ENCODE data around the gene MICOS13.

DNA sequence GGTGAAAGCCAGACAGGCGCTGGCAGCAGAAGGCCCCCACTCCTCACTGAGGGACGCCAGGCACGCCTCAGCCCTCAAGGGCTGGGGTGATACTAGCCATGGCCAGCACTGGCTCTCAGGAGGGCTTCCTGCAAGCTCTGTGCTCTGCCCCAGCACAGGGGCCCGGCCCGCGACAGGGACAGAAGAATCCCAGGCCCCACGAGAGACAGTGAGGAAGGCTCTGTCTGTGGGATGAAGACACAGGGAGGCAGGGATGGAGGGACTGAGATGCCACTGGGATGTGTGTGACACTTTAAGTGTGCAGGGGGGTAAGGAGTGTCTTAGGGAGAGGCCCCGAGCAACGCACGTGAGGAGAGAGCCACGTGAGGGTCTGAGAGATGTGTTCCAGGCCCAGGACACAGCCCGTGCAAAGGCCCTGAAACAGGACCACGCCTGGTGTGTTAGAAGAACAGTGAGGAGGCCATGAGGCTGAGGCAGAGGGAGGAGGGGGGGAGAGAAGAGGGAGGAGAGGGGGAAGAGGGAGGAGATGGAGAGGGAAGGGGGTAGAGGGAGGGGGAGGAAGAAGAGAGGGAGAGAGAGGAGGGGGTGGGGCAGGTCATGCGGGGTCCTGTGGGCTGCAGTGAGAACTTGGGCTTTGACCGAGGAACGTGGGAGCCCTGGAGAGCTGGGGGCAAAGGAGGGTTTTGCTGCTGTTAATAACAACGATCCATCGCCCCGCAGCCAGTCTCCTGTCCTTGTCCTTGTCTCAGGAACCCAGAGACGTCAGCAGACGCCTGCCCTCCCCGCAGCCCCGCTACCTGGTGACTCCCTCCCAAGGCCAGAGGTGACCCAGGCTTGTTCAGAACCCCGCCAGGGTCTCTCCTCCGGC, 16.9 kb upstream of the MICOS13 start:
- TF ChIP-seq, protein P1, sequence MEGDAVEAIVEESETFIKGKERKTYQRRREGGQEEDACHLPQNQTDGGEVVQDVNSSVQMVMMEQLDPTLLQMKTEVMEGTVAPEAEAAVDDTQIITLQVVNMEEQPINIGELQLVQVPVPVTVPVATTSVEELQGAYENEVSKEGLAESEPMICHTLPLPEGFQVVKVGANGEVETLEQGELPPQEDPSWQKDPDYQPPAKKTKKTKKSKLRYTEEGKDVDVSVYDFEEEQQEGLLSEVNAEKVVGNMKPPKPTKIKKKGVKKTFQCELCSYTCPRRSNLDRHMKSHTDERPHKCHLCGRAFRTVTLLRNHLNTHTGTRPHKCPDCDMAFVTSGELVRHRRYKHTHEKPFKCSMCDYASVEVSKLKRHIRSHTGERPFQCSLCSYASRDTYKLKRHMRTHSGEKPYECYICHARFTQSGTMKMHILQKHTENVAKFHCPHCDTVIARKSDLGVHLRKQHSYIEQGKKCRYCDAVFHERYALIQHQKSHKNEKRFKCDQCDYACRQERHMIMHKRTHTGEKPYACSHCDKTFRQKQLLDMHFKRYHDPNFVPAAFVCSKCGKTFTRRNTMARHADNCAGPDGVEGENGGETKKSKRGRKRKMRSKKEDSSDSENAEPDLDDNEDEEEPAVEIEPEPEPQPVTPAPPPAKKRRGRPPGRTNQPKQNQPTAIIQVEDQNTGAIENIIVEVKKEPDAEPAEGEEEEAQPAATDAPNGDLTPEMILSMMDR (IDR thresholded peaks at IDR 0.05; ENCODE audit: poor library complexity, severe bottlenecking): no peak
- TF ChIP-seq RAD21 (conservative IDR thresholded peaks at IDR 0.05) (no peak), POLR2AphosphoS5 (IDR thresholded peaks at IDR 0.05) (no peak), EZH2 (IDR thresholded peaks at IDR 0.05; ENCODE audit: borderline replicate concordance, insufficient read depth, low read length, poor library complexity, severe bottlenecking) (no peak), EP300 (conservative IDR thresholded peaks at IDR 0.05; ENCODE audit: poor library complexity, severe bottlenecking) (no peak), TAF1 (IDR thresholded peaks at IDR 0.05; ENCODE audit: low read depth) (no peak), MXI1 (conservative IDR thresholded peaks at IDR 0.05; ENCODE audit: poor library complexity, severe bottlenecking) (no peak), SMC3 (conservative IDR thresholded peaks at IDR 0.05; ENCODE audit: poor library complexity) (no peak)
